Measurements from ENCODE around the gene MSMB. TPM values are rescaled to one million over a fixed set of nuclear protein-coding genes. Genes with fewer than 3 reads are reported as not detected.
"Not testable (repeated sequence)": the region's sequence is repeated elsewhere in the genome, so short reads cannot be mapped to it uniquely, and the experiment has no call there.

MSMB gene
- total RNA-seq (2022) (2.4 and 7.4 TPM in 2 replicates), Bru-seq, nascent RNA (percentile 45 among the genes with signal in this experiment), BruChase-seq, experiment 1, labeled RNA remaining after a 6-hour chase (percentile 13 among the genes with signal in this experiment), BruChase-seq, experiment 2, labeled RNA remaining after a 2-hour chase (percentile 6 among the genes with signal in this experiment)
- long read RNA-seq, transcript MSMB-202 (4 exons, 488 nt), result major isoform, 8 of 9 reads
- long read RNA-seq, partial matches to known transcripts, result 1 of 9 reads
- long read RNA-seq, other reads (novel, unspliced or antisense), result 0 of 9 reads

- Mint-ChIP-seq H3K27ac (ENCODE audit: unreplicated experiment) (no peak within 1 kb of the TSS), H3K9me3 (ENCODE audit: low read depth, unreplicated experiment) (no peaks in the 10 kb centered on the region), H3K4me3 (ENCODE audit: low read depth, unreplicated experiment) (no peak within 1 kb of the TSS), H3K4me1 (ENCODE audit: low read depth, unreplicated experiment) (no peaks in the 10 kb centered on the region), H3K27me3 (ENCODE audit: unreplicated experiment) (peaks cover 46% of the 10 kb centered on the region), H3K36me3 (ENCODE audit: insufficient read depth, unreplicated experiment) (no peaks in the 10 kb centered on the region)
- intact Hi-C loops (cut with micrococcal nuclease; ENCODE audit: unreplicated experiment), result no loop called here
- TF ChIP-seq CTCF (IDR thresholded peaks at IDR 0.05; ENCODE audit: unreplicated experiment), result no peak
- CTCF ChIA-PET, result no interaction called here
- no peak for DNase-seq
- no TSS peak for BruUV-seq (replicated peaks)
These were observed at the start of gene MSMB for GRCh38 chr10:46046261-46046660. TSS of gene MSMB (minus strand) at chr10:46046269. CDS start at chr10:46046237, 32 bp downstream.

- no peaks in the 10 kb centered on the region for H3K9me3 Mint-ChIP-seq (ENCODE audit: low read depth, unreplicated experiment)
- CTCF ChIA-PET, result no interaction called here
- no peak overlapping the region for H3K27ac Mint-ChIP-seq (ENCODE audit: unreplicated experiment)
- H3K4me1 Mint-ChIP-seq (ENCODE audit: low read depth, unreplicated experiment), result no peaks in the 10 kb centered on the region
- intact Hi-C loops (cut with micrococcal nuclease; ENCODE audit: unreplicated experiment), result no loop called here
- no TSS peak for BruUV-seq (replicated peaks)
- no peak for TF ChIP-seq CTCF (IDR thresholded peaks at IDR 0.05; ENCODE audit: unreplicated experiment)
- H3K4me3 Mint-ChIP-seq (ENCODE audit: low read depth, unreplicated experiment), result no peak overlapping the region
- DNase-seq, result no peak
- peaks cover 28% of the 10 kb centered on the region for H3K27me3 Mint-ChIP-seq (ENCODE audit: unreplicated experiment)
- H3K36me3 Mint-ChIP-seq (ENCODE audit: insufficient read depth, unreplicated experiment), result no peaks in the 10 kb centered on the region
These were observed 49.1 kb upstream of the MSMB start for GRCh38 chr10:46094931-46095750.

- no peak overlapping the region for H3K4me3 Mint-ChIP-seq (ENCODE audit: low read depth, unreplicated experiment)
- no peak overlapping the region for H3K27ac Mint-ChIP-seq (ENCODE audit: unreplicated experiment)
- no peak for TF ChIP-seq CTCF (IDR thresholded peaks at IDR 0.05; ENCODE audit: unreplicated experiment)
- DNase-seq, result no peak
- H3K4me1 Mint-ChIP-seq (ENCODE audit: low read depth, unreplicated experiment), result no peaks in the 10 kb centered on the region
- H3K36me3 Mint-ChIP-seq (ENCODE audit: insufficient read depth, unreplicated experiment), result no peaks in the 10 kb centered on the region
- no peaks in the 10 kb centered on the region for H3K9me3 Mint-ChIP-seq (ENCODE audit: low read depth, unreplicated experiment)
- CTCF ChIA-PET, result no interaction called here
- BruUV-seq (replicated peaks), result no TSS peak
- peaks cover 28% of the 10 kb centered on the region for H3K27me3 Mint-ChIP-seq (ENCODE audit: unreplicated experiment)
- intact Hi-C loops (cut with micrococcal nuclease; ENCODE audit: unreplicated experiment), result no loop called here
These were observed 48.1 kb upstream of the MSMB start for GRCh38 chr10:46094197-46094500.

- peaks cover 23% of the 10 kb centered on the region for H3K27me3 Mint-ChIP-seq (ENCODE audit: unreplicated experiment)
- DNase-seq; CTCF ChIA-PET; H3K9me3 Mint-ChIP-seq (ENCODE audit: low read depth, unreplicated experiment); BruUV-seq (replicated peaks); H3K4me3 Mint-ChIP-seq (ENCODE audit: low read depth, unreplicated experiment); H3K27ac Mint-ChIP-seq (ENCODE audit: unreplicated experiment); H3K36me3 Mint-ChIP-seq (ENCODE audit: insufficient read depth, unreplicated experiment); H3K4me1 Mint-ChIP-seq (ENCODE audit: low read depth, unreplicated experiment); intact Hi-C loops (cut with micrococcal nuclease; ENCODE audit: unreplicated experiment): not testable (repeated sequence)
These were observed 47.5 kb upstream of the MSMB start for GRCh38 chr10:46093316-46094196.

All from Calu3 (cell line).